GM12875 (cell line): ENCODE results near the gene CCDC150.

Experiments
- H3K4me3 ChIP-seq: one replicate; pipeline ENCODE4 v1.5.1; 2011; ENCODE audit warnings: low read depth, low read length, control low read depth
- CTCF ChIP-seq: IDR thresholded peaks from 2 replicates; pipeline ENCODE4 v1.5.1; 2011; ENCODE audit warnings: low read depth, mild to moderate bottlenecking, control low read depth, inconsistent platforms, low read length, moderate library complexity, borderline replicate concordance; ENCODE audit not compliant: insufficient read depth

Gene CCDC150

GRCh38 chr2:196747400-196747799 lies 107.9 kb downstream of the CCDC150 start:
- H3K4me3 ChIP-seq: no peak overlapping the region
- TF ChIP-seq CTCF: no peak

GRCh38 chr2:196748123-196748522 lies 108.6 kb downstream of the CCDC150 start:
- TF ChIP-seq CTCF: no peak
- H3K4me3 ChIP-seq: no peak overlapping the region

- no peak overlapping the region for H3K4me3 ChIP-seq
- no peak for TF ChIP-seq CTCF
Observed at GRCh38 chr2:196750291-196750923, 110.9 kb downstream of the CCDC150 start.

- no peak overlapping the region for H3K4me3 ChIP-seq
- peak; percentile 80 for TF ChIP-seq CTCF
Observed at GRCh38 chr2:196750977-196751631, 111.6 kb downstream of the CCDC150 start.

- H3K4me3 ChIP-seq: no peak overlapping the region
- no peak for TF ChIP-seq CTCF
Observed at GRCh38 chr2:196758474-196759377, 119.2 kb downstream of the CCDC150 start.

GRCh38 chr2:196759378-196759706 lies 119.8 kb downstream of the CCDC150 start:
- no peak overlapping the region for H3K4me3 ChIP-seq
- TF ChIP-seq CTCF: no peak

GRCh38 chr2:196767101-196767500 lies 127.6 kb downstream of the CCDC150 start:
- no peak for TF ChIP-seq CTCF
- no peak overlapping the region for H3K4me3 ChIP-seq
